Measurements from ENCODE around the gene PDCD1LG2. TPM values are rescaled to one million over a fixed set of nuclear protein-coding genes. Genes with fewer than 3 reads are reported as not detected.

PDCD1LG2 gene
- polyA plus RNA-seq, 1 of the 3 experiments (the other 2 are of a cell fraction) = 11.1 TPM

- Histone ChIP-seq H3K4me3 (ENCODE audit: low read depth in 2 of 2, low read length in 1 of 2) (no peak overlapping the region), H4K20me1 (ENCODE audit: insufficient read depth) (no peaks in the 10 kb centered on the region), H3K27me3 (ENCODE audit: insufficient read depth) (no peaks in the 10 kb centered on the region), H3K79me2 (ENCODE audit: insufficient read depth) (no peaks in the 10 kb centered on the region), H3K9ac (no peak overlapping the region), H3K4me2 (no peak overlapping the region), H3K9me2 (no peaks in the 10 kb centered on the region), H3K4me1 (ENCODE audit: control insufficient read depth in 1 of 2, insufficient read depth in 2 of 2, low read depth in 1 of 2, low read length in 1 of 2) (peaks cover 0 to 5% of the 10 kb centered on the region in 2 experiments; a peak in 1 of 4 replicates), H3K27ac (ENCODE audit: low read depth in 2 of 2, low read length in 1 of 2) (no peak overlapping the region), H3K36me3 (replicated peaks in 1 of 2; ENCODE audit: control insufficient read depth in 1 of 2, insufficient read depth in 2 of 2, low read length in 1 of 2) (no peaks in the 10 kb centered on the region), H3K9me3 (no peaks in the 10 kb centered on the region), H2AFZ (ENCODE audit: low read depth) (no peak overlapping the region), H3F3A (replicated peaks; ENCODE audit: insufficient read depth) (peaks cover 17% of the 10 kb centered on the region)
- DNase-seq = no peak
- no peak for TF ChIP-seq YY1 (IDR thresholded peaks at IDR 0.05; ENCODE audit: low read depth)
- TF ChIP-seq USF2 (IDR thresholded peaks at IDR 0.05; ENCODE audit: borderline replicate concordance, low read depth, low read length) = no peak
- no peak for TF ChIP-seq FOXJ3 (CRISPR knock-in tag; IDR thresholded peaks at IDR 0.05)
- TF ChIP-seq, protein P1, sequence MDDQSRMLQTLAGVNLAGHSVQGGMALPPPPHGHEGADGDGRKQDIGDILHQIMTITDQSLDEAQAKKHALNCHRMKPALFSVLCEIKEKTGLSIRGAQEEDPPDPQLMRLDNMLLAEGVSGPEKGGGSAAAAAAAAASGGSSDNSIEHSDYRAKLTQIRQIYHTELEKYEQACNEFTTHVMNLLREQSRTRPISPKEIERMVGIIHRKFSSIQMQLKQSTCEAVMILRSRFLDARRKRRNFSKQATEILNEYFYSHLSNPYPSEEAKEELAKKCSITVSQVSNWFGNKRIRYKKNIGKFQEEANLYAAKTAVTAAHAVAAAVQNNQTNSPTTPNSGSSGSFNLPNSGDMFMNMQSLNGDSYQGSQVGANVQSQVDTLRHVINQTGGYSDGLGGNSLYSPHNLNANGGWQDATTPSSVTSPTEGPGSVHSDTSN (IDR thresholded peaks at IDR 0.05) = no peak
- no peak for TF ChIP-seq GABPA (IDR thresholded peaks at IDR 0.05; ENCODE audit: low read depth)
- TF ChIP-seq SIN3A (IDR thresholded peaks at IDR 0.05; ENCODE audit: borderline replicate concordance, low read depth, low read length) = no peak
- TF ChIP-seq POLR2AphosphoS5 (IDR thresholded peaks at IDR 0.05; ENCODE audit: low read depth, low read length) = no peak
- TF ChIP-seq CTCF (IDR thresholded peaks at IDR 0.05) = no peak
- ChIA-PET CTCF (interaction anchor here (1.3 kb wide), 1 partner anchor 13 kb away, joined by 6 read pairs; no protein-coding TSS in a partner anchor), POLR2A (no interaction called here)
- WGBS (ENCODE audit: low lambda C conversion rate) = 85% methylated on average over 2 of the region's 2 CpGs
Observed at GRCh38 chr9:5577225-5577624, 66.9 kb downstream of the PDCD1LG2 start.

DNA sequence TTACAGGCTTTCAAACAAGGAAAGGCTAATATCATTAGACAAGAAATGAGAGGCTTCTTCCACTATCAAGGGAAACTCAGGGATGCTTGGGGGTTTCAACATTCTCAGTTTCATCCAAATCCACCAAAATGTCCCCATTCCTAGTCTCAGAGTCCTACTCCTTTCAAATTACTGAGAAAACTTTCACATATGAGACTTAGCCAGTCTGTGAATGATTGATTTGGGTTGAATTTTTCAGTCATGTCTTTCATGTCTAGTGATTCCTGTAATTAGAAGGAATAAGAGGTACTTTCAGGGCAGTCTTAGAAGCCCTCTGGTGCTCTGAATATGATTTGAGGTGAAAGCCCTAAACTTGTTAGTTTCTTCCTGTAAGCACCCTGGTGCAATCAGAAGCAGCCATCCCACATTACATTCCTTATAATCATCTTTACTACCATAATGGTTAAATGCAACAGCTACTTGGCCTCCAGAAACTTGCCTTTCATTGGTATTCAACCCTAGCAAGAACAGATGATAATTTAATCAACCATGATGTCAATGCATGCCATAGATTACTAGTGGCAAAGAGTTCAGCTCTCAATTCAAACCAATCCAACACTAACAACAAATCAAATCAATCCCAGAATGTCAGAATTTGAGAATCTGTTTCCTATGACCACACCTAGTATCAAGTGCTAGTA, 67.8 kb downstream of the PDCD1LG2 start:
- Histone ChIP-seq H3K27me3 (ENCODE audit: insufficient read depth) (no peaks in the 10 kb centered on the region), H3K4me1 (ENCODE audit: control insufficient read depth in 1 of 2, insufficient read depth in 2 of 2, low read depth in 1 of 2, low read length in 1 of 2) (peaks cover 0 to 10% of the 10 kb centered on the region in 2 experiments; a peak in 1 of 4 replicates), H3K9me3 (no peaks in the 10 kb centered on the region), H3K9me2 (no peaks in the 10 kb centered on the region), H3K9ac (no peak overlapping the region), H3K4me3 (ENCODE audit: low read depth in 2 of 2, low read length in 1 of 2) (no peak overlapping the region), H4K20me1 (ENCODE audit: insufficient read depth) (no peaks in the 10 kb centered on the region), H3F3A (replicated peaks; ENCODE audit: insufficient read depth) (peaks cover 22% of the 10 kb centered on the region), H2AFZ (ENCODE audit: low read depth) (no peak overlapping the region), H3K27ac (ENCODE audit: low read depth in 2 of 2, low read length in 1 of 2) (peak overlapping the region in 1 of 2 experiments; percentile 51; a peak in 2 of 4 replicates), H3K4me2 (no peak overlapping the region), H3K79me2 (ENCODE audit: insufficient read depth) (no peaks in the 10 kb centered on the region), H3K36me3 (replicated peaks in 1 of 2; ENCODE audit: control insufficient read depth in 1 of 2, insufficient read depth in 2 of 2, low read length in 1 of 2) (no peaks in the 10 kb centered on the region)
- DNase-seq = no peak
- ChIA-PET CTCF (interaction anchor here (1.4 kb wide), 1 partner anchor 12 kb away, joined by 4 read pairs; no protein-coding TSS in a partner anchor), POLR2A (no interaction called here)
- TF ChIP-seq TEAD4 (IDR thresholded peaks at IDR 0.05; ENCODE audit: borderline replicate concordance, insufficient read depth) (no peak), GATA2 (CRISPR knock-in tag; IDR thresholded peaks at IDR 0.05) (no peak), NFIC (IDR thresholded peaks at IDR 0.05; ENCODE audit: borderline replicate concordance) (no peak), USF2 (IDR thresholded peaks at IDR 0.05; ENCODE audit: borderline replicate concordance, low read depth, low read length) (no peak), MXI1 (IDR thresholded peaks at IDR 0.05; ENCODE audit: low read depth, low read length) (no peak), CTCF (IDR thresholded peaks at IDR 0.05) (no peak), FOXJ3 (CRISPR knock-in tag; IDR thresholded peaks at IDR 0.05) (no peak), EP300 (IDR thresholded peaks at IDR 0.05; ENCODE audit: borderline replicate concordance in 1 of 2, low read depth in 1 of 2, low read length in 1 of 2) (no peak), ELF1 (IDR thresholded peaks at IDR 0.05) (no peak)
- TF ChIP-seq, protein P2, sequence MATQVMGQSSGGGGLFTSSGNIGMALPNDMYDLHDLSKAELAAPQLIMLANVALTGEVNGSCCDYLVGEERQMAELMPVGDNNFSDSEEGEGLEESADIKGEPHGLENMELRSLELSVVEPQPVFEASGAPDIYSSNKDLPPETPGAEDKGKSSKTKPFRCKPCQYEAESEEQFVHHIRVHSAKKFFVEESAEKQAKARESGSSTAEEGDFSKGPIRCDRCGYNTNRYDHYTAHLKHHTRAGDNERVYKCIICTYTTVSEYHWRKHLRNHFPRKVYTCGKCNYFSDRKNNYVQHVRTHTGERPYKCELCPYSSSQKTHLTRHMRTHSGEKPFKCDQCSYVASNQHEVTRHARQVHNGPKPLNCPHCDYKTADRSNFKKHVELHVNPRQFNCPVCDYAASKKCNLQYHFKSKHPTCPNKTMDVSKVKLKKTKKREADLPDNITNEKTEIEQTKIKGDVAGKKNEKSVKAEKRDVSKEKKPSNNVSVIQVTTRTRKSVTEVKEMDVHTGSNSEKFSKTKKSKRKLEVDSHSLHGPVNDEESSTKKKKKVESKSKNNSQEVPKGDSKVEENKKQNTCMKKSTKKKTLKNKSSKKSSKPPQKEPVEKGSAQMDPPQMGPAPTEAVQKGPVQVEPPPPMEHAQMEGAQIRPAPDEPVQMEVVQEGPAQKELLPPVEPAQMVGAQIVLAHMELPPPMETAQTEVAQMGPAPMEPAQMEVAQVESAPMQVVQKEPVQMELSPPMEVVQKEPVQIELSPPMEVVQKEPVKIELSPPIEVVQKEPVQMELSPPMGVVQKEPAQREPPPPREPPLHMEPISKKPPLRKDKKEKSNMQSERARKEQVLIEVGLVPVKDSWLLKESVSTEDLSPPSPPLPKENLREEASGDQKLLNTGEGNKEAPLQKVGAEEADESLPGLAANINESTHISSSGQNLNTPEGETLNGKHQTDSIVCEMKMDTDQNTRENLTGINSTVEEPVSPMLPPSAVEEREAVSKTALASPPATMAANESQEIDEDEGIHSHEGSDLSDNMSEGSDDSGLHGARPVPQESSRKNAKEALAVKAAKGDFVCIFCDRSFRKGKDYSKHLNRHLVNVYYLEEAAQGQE (IDR thresholded peaks at IDR 0.05; ENCODE audit: low read depth, low read length) = no peak

Data from SK-N-SH (cell line).